Kidney glomerular epithelial cell (primary cell): ENCODE measurements around the gene SSR1.
A peak's percentile ranks its signal among the peaks of the same experiment; 100 is the strongest.
"Not testable (repeated sequence)": the region's sequence is repeated elsewhere in the genome, so short reads cannot be mapped to it uniquely, and the experiment has no call there.

Experiments used
- DNase-seq: peaks from one replicate; lab custom pipeline; 2025; lab: John Stamatoyannopoulos, UW

Gene SSR1

GRCh38 chr6:7276199-7276524 lies 36.8 kb downstream of the SSR1 start:
- no peak for DNase-seq

- DNase-seq = not testable (repeated sequence)
Measured at GRCh38 chr6:7274525-7274924, 38.5 kb downstream of the SSR1 start.

GRCh38 chr6:7273709-7274108 lies 39.3 kb downstream of the SSR1 start:
- no peak for DNase-seq

- DNase-seq = no peak
Measured at GRCh38 chr6:7271205-7271534, 41.8 kb downstream of the SSR1 start.

GRCh38 chr6:7270320-7271204 lies 42.4 kb downstream of the SSR1 start:
- no peak for DNase-seq

GRCh38 chr6:7269816-7270215 lies 43.2 kb downstream of the SSR1 start:
- DNase-seq = no peak

- no peak for DNase-seq
Measured at GRCh38 chr6:7268816-7269555, 44.0 kb downstream of the SSR1 start.

GRCh38 chr6:7268362-7268761 lies 44.6 kb downstream of the SSR1 start:
- DNase-seq = no peak

- peak; percentile 89 for DNase-seq
Measured at GRCh38 chr6:7267466-7268091, 45.4 kb downstream of the SSR1 start.

GRCh38 chr6:7267071-7267465 lies 45.9 kb downstream of the SSR1 start:
- DNase-seq = no peak

- not testable (repeated sequence) for DNase-seq
Measured at GRCh38 chr6:7265385-7265726, 47.6 kb downstream of the SSR1 start.

GRCh38 chr6:7264686-7265384 lies 48.2 kb downstream of the SSR1 start:
- no peak for DNase-seq

- DNase-seq = no peak
Measured at GRCh38 chr6:7264041-7264440, 49.0 kb downstream of the SSR1 start.

- DNase-seq = not testable (repeated sequence)
Measured at GRCh38 chr6:7263519-7263805, 49.5 kb downstream of the SSR1 start.

GRCh38 chr6:7262746-7263518 lies 50.1 kb downstream of the SSR1 start:
- DNase-seq = no peak

- DNase-seq = no peak
Measured at GRCh38 chr6:7261852-7262461, 51.0 kb downstream of the SSR1 start.

GRCh38 chr6:7261032-7261841 lies 51.8 kb downstream of the SSR1 start:
- DNase-seq = peak; percentile 87

- no peak for DNase-seq
Measured at GRCh38 chr6:7260291-7261031, 52.5 kb downstream of the SSR1 start.

GRCh38 chr6:7258231-7258763 lies 54.7 kb downstream of the SSR1 start:
- DNase-seq = no peak
